MM.1S (cell line): ENCODE measurements around the gene CNPY1.

Source experiments
- CTCF ChIP-seq: fragments of 300-600 bp; sonication (generic); IDR thresholded peaks from 2 replicates; pipeline ENCODE4 v1.5.1; 2016; ENCODE audit warnings: antibody characterized with exemption, low read length, mixed read lengths
- EZH2 ChIP-seq: fragments of 300-600 bp; sonication (generic); optimal IDR thresholded peaks from 2 replicates; pipeline ENCODE3; 2017; ENCODE audit warnings: low read depth, mild to moderate bottlenecking, antibody characterized with exemption, low read length, mixed read lengths
- EZH2phosphoT487 ChIP-seq: fragments of 300-600 bp; sonication (generic); IDR thresholded peaks from 2 replicates; pipeline ENCODE4 v1.6.1; 2018; ENCODE audit warnings: antibody characterized with exemption, low read length

GRCh38 chr7:155509359-155509724 lies 37.0 kb downstream of the CNPY1 start:
- TF ChIP-seq EZH2 (no peak), CTCF (no peak), EZH2phosphoT487 (no peak)
